ENCODE measurements around the gene TAGLN3.

DNA sequence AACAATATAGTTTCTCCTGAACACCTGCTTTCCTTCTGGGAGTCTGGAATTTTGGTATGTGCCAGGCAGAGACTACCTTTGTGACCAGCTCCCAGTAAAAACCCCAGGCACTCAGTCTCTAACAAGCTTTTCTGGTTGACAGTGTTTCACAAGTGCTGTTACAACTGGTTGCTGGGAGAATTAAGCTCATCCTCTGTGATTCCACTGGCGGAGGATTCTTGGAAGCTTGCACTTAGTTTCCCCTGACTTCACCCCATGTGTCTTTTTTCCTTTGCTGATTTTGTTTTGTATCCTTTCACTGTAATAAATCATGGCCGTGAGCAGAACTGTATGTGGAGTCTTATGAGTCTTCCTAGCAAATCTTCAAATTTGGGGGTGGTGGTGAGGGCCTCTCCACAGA lies 5.7 kb upstream of the TAGLN3 start:
- no peak for TF ChIP-seq KDM4B (CRISPR knock-in tag; IDR thresholded peaks at IDR 0.05)
- no peak for TF ChIP-seq NRL (CRISPR knock-in tag; IDR thresholded peaks at IDR 0.05; ENCODE audit: borderline replicate concordance)
- TF ChIP-seq TAF1 (CRISPR knock-in tag; IDR thresholded peaks at IDR 0.05): no peak
- no peak for TF ChIP-seq POLR2A (IDR thresholded peaks at IDR 0.05; ENCODE audit: insufficient read depth in 1 of 2, low read depth in 2 of 2, low read length in 2 of 2)
- TF ChIP-seq HIVEP1 (CRISPR knock-in tag; IDR thresholded peaks at IDR 0.05): no peak
- no peak for TF ChIP-seq YY1 (IDR thresholded peaks at IDR 0.05; ENCODE audit: insufficient read depth, insufficient replicate concordance, low read depth, low read length)
- TF ChIP-seq, protein P1, sequence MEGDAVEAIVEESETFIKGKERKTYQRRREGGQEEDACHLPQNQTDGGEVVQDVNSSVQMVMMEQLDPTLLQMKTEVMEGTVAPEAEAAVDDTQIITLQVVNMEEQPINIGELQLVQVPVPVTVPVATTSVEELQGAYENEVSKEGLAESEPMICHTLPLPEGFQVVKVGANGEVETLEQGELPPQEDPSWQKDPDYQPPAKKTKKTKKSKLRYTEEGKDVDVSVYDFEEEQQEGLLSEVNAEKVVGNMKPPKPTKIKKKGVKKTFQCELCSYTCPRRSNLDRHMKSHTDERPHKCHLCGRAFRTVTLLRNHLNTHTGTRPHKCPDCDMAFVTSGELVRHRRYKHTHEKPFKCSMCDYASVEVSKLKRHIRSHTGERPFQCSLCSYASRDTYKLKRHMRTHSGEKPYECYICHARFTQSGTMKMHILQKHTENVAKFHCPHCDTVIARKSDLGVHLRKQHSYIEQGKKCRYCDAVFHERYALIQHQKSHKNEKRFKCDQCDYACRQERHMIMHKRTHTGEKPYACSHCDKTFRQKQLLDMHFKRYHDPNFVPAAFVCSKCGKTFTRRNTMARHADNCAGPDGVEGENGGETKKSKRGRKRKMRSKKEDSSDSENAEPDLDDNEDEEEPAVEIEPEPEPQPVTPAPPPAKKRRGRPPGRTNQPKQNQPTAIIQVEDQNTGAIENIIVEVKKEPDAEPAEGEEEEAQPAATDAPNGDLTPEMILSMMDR (CRISPR knock-in tag; IDR thresholded peaks at IDR 0.05): no peak
- TF ChIP-seq, protein P2, sequence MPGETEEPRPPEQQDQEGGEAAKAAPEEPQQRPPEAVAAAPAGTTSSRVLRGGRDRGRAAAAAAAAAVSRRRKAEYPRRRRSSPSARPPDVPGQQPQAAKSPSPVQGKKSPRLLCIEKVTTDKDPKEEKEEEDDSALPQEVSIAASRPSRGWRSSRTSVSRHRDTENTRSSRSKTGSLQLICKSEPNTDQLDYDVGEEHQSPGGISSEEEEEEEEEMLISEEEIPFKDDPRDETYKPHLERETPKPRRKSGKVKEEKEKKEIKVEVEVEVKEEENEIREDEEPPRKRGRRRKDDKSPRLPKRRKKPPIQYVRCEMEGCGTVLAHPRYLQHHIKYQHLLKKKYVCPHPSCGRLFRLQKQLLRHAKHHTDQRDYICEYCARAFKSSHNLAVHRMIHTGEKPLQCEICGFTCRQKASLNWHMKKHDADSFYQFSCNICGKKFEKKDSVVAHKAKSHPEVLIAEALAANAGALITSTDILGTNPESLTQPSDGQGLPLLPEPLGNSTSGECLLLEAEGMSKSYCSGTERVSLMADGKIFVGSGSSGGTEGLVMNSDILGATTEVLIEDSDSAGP (CRISPR knock-in tag; IDR thresholded peaks at IDR 0.05; ENCODE audit: borderline replicate concordance): no peak
- no peak for TF ChIP-seq ZNF44 (CRISPR knock-in tag; IDR thresholded peaks at IDR 0.05)
- no peak for TF ChIP-seq NONO (IDR thresholded peaks at IDR 0.05)
- no peak for TF ChIP-seq NONO (CRISPR knock-in tag; conservative IDR thresholded peaks at IDR 0.05)
